Mesothelial cell of epicardium (in vitro differentiated cells): ENCODE data around the gene TMPRSS4. TPM values are rescaled to one million over a fixed set of nuclear protein-coding genes. Genes with fewer than 3 reads are reported as not detected.

Experiments used
- DNase-seq, 2 experiments: peaks; one replicate each; pipeline ENCODE4 v3.0.0; 2021; ENCODE audit warnings: low spot score in 2 of 2; ENCODE audit not compliant: unreplicated experiment in 2 of 2
- H3K27ac Mint-ChIP-seq: 2 replicates; pipeline ENCODE4 v1.8.0; 2021; ENCODE audit warnings: mixed read lengths
- H3K27me3 Mint-ChIP-seq: 2 replicates; pipeline ENCODE4 v1.8.0; 2021; ENCODE audit warnings: low read depth, mixed read lengths
- H3K36me3 Mint-ChIP-seq: 2 replicates; pipeline ENCODE4 v1.8.0; 2021; ENCODE audit warnings: mixed read lengths
- H3K4me1 Mint-ChIP-seq: 2 replicates; pipeline ENCODE4 v1.8.0; 2021; ENCODE audit warnings: mixed read lengths
- H3K4me3 Mint-ChIP-seq: 2 replicates; pipeline ENCODE4 v1.8.0; 2021; ENCODE audit warnings: mild to moderate bottlenecking, moderate library complexity, mixed read lengths
- H3K9me3 Mint-ChIP-seq: 2 replicates; pipeline ENCODE4 v1.8.0; 2021; ENCODE audit warnings: mixed read lengths
- CTCF ChIP-seq: fragments of 200-600 bp; sonication (generic); IDR thresholded peaks from one replicate; pipeline ENCODE4 v1.5.0; 2021; ENCODE audit warnings: antibody characterized with exemption; ENCODE audit not compliant: unreplicated experiment
- total RNA-seq: library from RNA; stranded (reverse); gene quantifications from 3 replicates; pipeline ENCODE4 v1.2.1, GENCODE V29; 2021

Gene TMPRSS4
- total RNA-seq, 1 donor from 2014 or later = 0.94 TPM

- Mint-ChIP-seq H3K27me3 (peaks cover 25% of the 10 kb centered on the region), H3K36me3 (no peaks in the 10 kb centered on the region), H3K9me3 (peaks cover 3% of the 10 kb centered on the region), H3K4me3 (no peak overlapping the region), H3K27ac (no peak overlapping the region), H3K4me1 (peaks cover 20% of the 10 kb centered on the region)
- no peak for DNase-seq
- TF ChIP-seq CTCF = no peak
Observed at GRCh38 chr11:118042796-118043195, 34.1 kb upstream of the TMPRSS4 start.

DNA sequence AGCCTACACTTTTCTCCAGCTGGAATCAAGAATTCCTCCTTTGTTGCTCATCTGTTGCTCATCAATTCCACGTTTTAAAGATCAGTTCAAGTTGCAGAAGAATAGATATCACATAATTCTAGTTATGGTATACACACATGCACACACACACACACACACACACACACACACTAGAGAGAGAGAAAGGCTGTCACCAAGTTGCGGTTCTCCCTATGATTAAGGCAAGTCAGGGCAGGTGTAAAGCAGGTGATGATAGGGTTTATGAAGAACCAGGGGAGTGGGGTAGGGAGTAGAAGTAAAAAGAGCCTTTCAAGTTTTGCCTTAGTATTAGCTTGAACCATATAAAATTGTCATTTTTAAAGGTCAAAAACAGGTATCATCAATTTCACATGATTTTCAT, 31.7 kb upstream of the TMPRSS4 start:
- Mint-ChIP-seq H3K27ac (no peak overlapping the region), H3K36me3 (no peaks in the 10 kb centered on the region), H3K27me3 (peaks cover 32% of the 10 kb centered on the region), H3K4me1 (peaks cover 20% of the 10 kb centered on the region), H3K9me3 (peaks cover 3% of the 10 kb centered on the region), H3K4me3 (no peak overlapping the region)
- no peak for TF ChIP-seq CTCF
- DNase-seq = no peak

DNA sequence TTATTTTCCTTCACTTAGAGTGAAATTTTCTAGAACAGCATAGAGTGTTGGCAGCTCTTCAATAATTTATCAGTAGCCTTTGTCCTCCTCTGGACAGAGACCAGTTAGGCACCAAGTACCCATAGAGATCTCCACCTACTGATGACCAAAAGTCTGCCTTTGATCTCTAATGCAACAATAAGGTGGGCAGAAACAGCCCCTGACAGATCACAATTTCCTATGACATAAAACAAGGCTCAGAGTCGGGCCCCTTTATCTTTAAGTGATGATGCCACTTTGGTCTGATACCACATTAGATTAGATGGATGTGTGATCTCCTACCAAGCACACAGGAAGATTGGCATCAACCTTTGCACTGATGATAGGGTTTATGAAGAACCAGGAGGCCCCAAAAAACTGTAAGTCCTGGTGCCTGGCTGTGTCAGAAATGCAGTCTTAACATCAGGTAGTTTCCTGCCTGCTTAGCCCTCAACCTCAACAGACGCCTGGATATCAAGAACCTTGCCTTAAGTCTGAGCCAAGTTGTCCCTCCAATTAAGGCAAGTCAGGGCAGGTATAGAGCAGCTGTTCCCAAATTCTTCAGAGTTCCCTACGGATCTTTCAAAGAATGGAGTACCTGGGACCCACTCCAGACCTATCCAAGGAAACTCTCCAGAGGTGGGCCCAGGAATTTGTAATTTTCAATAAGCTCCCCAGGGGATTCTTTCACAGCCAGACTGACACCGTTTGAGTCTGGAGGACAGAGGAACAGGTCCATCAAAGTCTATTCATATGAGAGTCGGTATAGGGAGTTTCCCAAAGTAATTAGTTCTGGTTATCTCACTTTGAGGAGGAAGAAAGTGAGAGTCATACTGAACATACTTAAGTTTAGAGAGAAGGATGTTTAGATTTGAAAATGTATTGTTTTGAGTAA, 30.6 kb upstream of the TMPRSS4 start:
- Mint-ChIP-seq H3K27ac (no peak overlapping the region), H3K4me3 (no peak overlapping the region), H3K36me3 (no peaks in the 10 kb centered on the region), H3K9me3 (no peaks in the 10 kb centered on the region), H3K27me3 (peaks cover 36% of the 10 kb centered on the region), H3K4me1 (peaks cover 20% of the 10 kb centered on the region)
- no peak for DNase-seq
- no peak for TF ChIP-seq CTCF

DNA sequence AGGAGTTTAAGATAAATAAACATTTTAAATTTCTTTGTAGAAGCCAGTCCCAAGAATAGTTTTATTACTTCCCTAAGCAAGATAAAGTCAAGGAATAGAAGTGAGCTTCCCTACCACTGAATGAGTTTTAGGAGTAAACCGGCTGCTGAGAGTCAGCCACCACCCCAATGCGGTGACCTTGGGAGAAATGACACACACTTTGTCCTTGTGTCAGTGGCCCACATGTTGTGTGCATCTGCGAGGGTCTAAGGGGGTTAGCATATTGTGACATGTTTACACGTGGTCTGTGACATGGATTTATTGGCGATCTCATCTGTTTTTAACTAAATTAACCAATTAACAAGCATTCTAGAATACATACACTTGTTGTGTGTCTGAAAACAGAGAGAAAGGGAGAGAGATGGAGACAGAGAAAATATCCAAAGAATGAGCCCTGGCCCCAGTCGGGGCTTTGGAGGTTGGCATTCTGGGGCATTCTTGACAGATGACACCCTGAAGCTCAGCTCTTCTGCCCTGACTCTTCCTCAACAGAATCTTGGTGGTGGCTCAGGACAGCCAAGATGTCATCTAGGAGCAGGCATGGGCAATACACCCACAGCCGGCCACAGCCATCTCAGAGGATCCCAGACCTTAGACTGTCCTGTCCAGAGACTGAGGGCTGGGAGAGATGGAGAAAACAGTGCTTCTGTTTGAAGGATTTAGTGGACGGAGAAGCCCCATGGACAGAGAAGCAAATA, 29.7 kb upstream of the TMPRSS4 start:
- no peak for DNase-seq
- Mint-ChIP-seq H3K36me3 (no peaks in the 10 kb centered on the region), H3K27me3 (peaks cover 35% of the 10 kb centered on the region), H3K4me3 (no peak overlapping the region), H3K9me3 (no peaks in the 10 kb centered on the region), H3K27ac (no peak overlapping the region), H3K4me1 (peaks cover 20% of the 10 kb centered on the region)
- no peak for TF ChIP-seq CTCF

DNA sequence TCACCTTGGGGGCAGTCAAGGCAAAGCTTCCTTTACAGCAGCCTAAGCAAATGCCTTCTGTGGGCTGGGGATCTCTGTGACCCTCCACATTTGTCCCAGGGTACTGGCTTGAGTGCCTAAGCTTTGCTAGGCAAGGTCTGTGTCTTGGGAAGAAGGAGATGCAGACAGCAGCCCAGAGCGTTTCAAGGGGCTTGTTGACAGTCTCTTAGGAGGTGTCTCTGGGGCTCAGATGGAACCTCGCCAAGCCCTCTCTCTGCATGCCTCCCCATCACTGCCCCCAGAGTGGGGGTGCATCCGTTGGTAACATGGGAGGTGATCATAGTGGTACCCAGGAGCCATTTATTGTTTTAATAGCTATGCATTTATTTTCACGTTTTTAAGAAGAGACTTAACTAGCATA, 29.1 kb upstream of the TMPRSS4 start:
- Mint-ChIP-seq H3K36me3 (no peaks in the 10 kb centered on the region), H3K4me3 (no peak overlapping the region), H3K4me1 (peaks cover 24% of the 10 kb centered on the region), H3K27ac (no peak overlapping the region), H3K9me3 (no peaks in the 10 kb centered on the region), H3K27me3 (peaks cover 32% of the 10 kb centered on the region)
- no peak for TF ChIP-seq CTCF
- DNase-seq = no peak
